Panc1 (cell line): ENCODE results near the gene SLC9A3.

Experiments used
- TCF7L2 ChIP-seq: IDR thresholded peaks from 2 replicates; pipeline ENCODE4 v1.6.1; 2011; ENCODE audit warnings: mild to moderate bottlenecking, low read depth, low read length, inconsistent platforms
- TF ChIP-seq, protein P1 (sequence below): fragments of 450-650 bp; IDR thresholded peaks from 2 replicates; pipeline ENCODE4 v1.5.1; 2017; ENCODE audit warnings: mild to moderate bottlenecking

DNA sequence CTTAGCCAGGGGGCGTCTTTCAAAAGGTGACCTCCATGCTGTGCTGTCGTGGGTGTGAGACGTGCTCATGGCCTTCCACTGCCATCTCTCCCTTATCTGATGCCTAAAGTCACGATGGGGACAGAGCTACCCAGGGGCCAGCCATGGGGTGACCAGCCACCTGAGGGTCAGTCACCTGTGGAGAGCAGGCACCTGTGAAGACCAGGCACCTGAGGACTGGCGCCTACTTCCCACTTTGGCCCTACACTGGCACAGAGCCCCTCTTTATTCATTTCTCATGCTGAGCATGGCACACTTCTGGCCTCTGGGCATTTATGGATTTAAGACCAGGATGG lies 87.6 kb downstream of the SLC9A3 start:
- TF ChIP-seq, protein P1, sequence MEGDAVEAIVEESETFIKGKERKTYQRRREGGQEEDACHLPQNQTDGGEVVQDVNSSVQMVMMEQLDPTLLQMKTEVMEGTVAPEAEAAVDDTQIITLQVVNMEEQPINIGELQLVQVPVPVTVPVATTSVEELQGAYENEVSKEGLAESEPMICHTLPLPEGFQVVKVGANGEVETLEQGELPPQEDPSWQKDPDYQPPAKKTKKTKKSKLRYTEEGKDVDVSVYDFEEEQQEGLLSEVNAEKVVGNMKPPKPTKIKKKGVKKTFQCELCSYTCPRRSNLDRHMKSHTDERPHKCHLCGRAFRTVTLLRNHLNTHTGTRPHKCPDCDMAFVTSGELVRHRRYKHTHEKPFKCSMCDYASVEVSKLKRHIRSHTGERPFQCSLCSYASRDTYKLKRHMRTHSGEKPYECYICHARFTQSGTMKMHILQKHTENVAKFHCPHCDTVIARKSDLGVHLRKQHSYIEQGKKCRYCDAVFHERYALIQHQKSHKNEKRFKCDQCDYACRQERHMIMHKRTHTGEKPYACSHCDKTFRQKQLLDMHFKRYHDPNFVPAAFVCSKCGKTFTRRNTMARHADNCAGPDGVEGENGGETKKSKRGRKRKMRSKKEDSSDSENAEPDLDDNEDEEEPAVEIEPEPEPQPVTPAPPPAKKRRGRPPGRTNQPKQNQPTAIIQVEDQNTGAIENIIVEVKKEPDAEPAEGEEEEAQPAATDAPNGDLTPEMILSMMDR = no peak
- no peak for TF ChIP-seq TCF7L2
